Ectodermal cell (in vitro differentiated cells): ENCODE data around the gene LRBA.

Experiments used
- H3K27ac ChIP-seq: 2 replicates; pipeline ENCODE4 v1.7.0; 2013; ENCODE audit warnings: mild to moderate bottlenecking, low read depth, low read length; ENCODE audit not compliant: insufficient read depth, poor library complexity, severe bottlenecking
- H3K27me3 ChIP-seq: 2 replicates; pipeline ENCODE4 v1.7.0; 2013; ENCODE audit warnings: mild to moderate bottlenecking, low read length; ENCODE audit not compliant: insufficient read depth, control insufficient read depth, poor library complexity, severe bottlenecking
- H3K36me3 ChIP-seq: one replicate; pipeline ENCODE4 v1.7.0; 2013; ENCODE audit warnings: low read length; ENCODE audit not compliant: control insufficient read depth, insufficient read depth
- H3K4me1 ChIP-seq: one replicate; pipeline ENCODE4 v1.7.0; 2013; ENCODE audit warnings: low read length; ENCODE audit not compliant: control insufficient read depth, insufficient read depth
- H3K4me3 ChIP-seq: 2 replicates; pipeline ENCODE4 v1.7.0; 2013; ENCODE audit warnings: low read depth, low read length, control low read depth; ENCODE audit not compliant: insufficient read depth
- H3K9me3 ChIP-seq: 2 replicates; pipeline ENCODE4 v1.7.0; 2013; ENCODE audit warnings: mild to moderate bottlenecking, low read length, moderate library complexity; ENCODE audit not compliant: control insufficient read depth
- WGBS, 2 experiments: methylation state at CpG; one replicate each; pipeline ENCODE4 v1.1.7; 2013; ENCODE audit warnings: missing lambda C conversion rate in 2 of 2; 5-methylcytosine and 5-hydroxymethylcytosine counted together

Gene LRBA

GRCh38 chr4:150479657-150480056, 535.4 kb downstream of the LRBA start:
- Histone ChIP-seq H3K4me3 (no peak overlapping the region), H3K4me1 (no peaks in the 10 kb centered on the region), H3K27me3 (no peaks in the 10 kb centered on the region), H3K27ac (no peak overlapping the region), H3K36me3 (no peaks in the 10 kb centered on the region), H3K9me3 (no peaks in the 10 kb centered on the region)
- 83 to 92% methylated on average over 1 to 2 of the region's 3 CpGs for WGBS, 2 experiments

- H3K27me3 ChIP-seq, result no peaks in the 10 kb centered on the region
- H3K9me3 ChIP-seq, result no peaks in the 10 kb centered on the region
- no peak overlapping the region for H3K4me3 ChIP-seq
- no peaks in the 10 kb centered on the region for H3K36me3 ChIP-seq
- H3K27ac ChIP-seq, result no peak overlapping the region
- no peaks in the 10 kb centered on the region for H3K4me1 ChIP-seq
- 100% methylated on average over 1 of the region's 1 CpG for WGBS, 2 experiments
These were observed 537.2 kb downstream of the LRBA start for GRCh38 chr4:150477869-150478268.

- Histone ChIP-seq H3K4me3 (no peak overlapping the region), H3K27ac (no peak overlapping the region), H3K36me3 (no peaks in the 10 kb centered on the region), H3K9me3 (no peaks in the 10 kb centered on the region), H3K4me1 (no peaks in the 10 kb centered on the region), H3K27me3 (no peaks in the 10 kb centered on the region)
- WGBS, 2 experiments, result 85 to 86% methylated on average over 2 of the region's 2 CpGs
These were observed 538.3 kb downstream of the LRBA start for GRCh38 chr4:150476776-150477175.

GRCh38 chr4:150475763-150476162, 539.3 kb downstream of the LRBA start:
- H3K4me1 ChIP-seq, result no peaks in the 10 kb centered on the region
- H3K9me3 ChIP-seq, result no peaks in the 10 kb centered on the region
- H3K27ac ChIP-seq, result no peak overlapping the region
- H3K27me3 ChIP-seq, result no peaks in the 10 kb centered on the region
- 100% methylated on average over 1 of the region's 1 CpG; no CpG with 5 or more reads in 1 of the 2 experiments for WGBS, 2 experiments
- no peaks in the 10 kb centered on the region for H3K36me3 ChIP-seq
- H3K4me3 ChIP-seq, result no peak overlapping the region

GRCh38 chr4:150464523-150464922, 550.6 kb downstream of the LRBA start:
- H3K27me3 ChIP-seq, result no peaks in the 10 kb centered on the region
- WGBS, 2 experiments, result 75 to 84% methylated on average over 1 to 2 of the region's 2 CpGs
- H3K4me1 ChIP-seq, result no peaks in the 10 kb centered on the region
- H3K9me3 ChIP-seq, result no peaks in the 10 kb centered on the region
- H3K27ac ChIP-seq, result no peak overlapping the region
- H3K36me3 ChIP-seq, result no peaks in the 10 kb centered on the region
- no peak overlapping the region for H3K4me3 ChIP-seq

GRCh38 chr4:150462743-150463142, 552.3 kb downstream of the LRBA start:
- Histone ChIP-seq H3K4me1 (no peaks in the 10 kb centered on the region), H3K36me3 (no peaks in the 10 kb centered on the region), H3K27me3 (no peaks in the 10 kb centered on the region), H3K9me3 (no peaks in the 10 kb centered on the region), H3K27ac (no peak overlapping the region), H3K4me3 (no peak overlapping the region)
- 100% methylated on average over 1 of the region's 2 CpGs; no CpG with 5 or more reads in 1 of the 2 experiments for WGBS, 2 experiments

- Histone ChIP-seq H3K27ac (no peak overlapping the region), H3K4me1 (no peaks in the 10 kb centered on the region), H3K27me3 (no peaks in the 10 kb centered on the region), H3K36me3 (no peaks in the 10 kb centered on the region), H3K4me3 (no peak overlapping the region), H3K9me3 (no peaks in the 10 kb centered on the region)
- no CpG with 5 or more reads among the region's 1 CpG for WGBS, 2 experiments
These were observed 553.1 kb downstream of the LRBA start for GRCh38 chr4:150461957-150462356.

- Histone ChIP-seq H3K36me3 (no peaks in the 10 kb centered on the region), H3K27ac (no peak overlapping the region), H3K4me1 (no peaks in the 10 kb centered on the region), H3K9me3 (no peaks in the 10 kb centered on the region), H3K4me3 (no peak overlapping the region), H3K27me3 (no peaks in the 10 kb centered on the region)
- WGBS, 2 experiments, result no CpG with 5 or more reads among the region's 1 CpG
These were observed 557.3 kb downstream of the LRBA start for GRCh38 chr4:150457802-150458201.

- Histone ChIP-seq H3K36me3 (no peaks in the 10 kb centered on the region), H3K4me1 (no peaks in the 10 kb centered on the region), H3K9me3 (no peaks in the 10 kb centered on the region), H3K27ac (no peak overlapping the region), H3K27me3 (no peaks in the 10 kb centered on the region), H3K4me3 (no peak overlapping the region)
- 97 to 100% methylated on average over 1 to 2 of the region's 3 CpGs for WGBS, 2 experiments
These were observed 563.2 kb downstream of the LRBA start for GRCh38 chr4:150451883-150452282.

GRCh38 chr4:150447356-150447755, 567.7 kb downstream of the LRBA start:
- Histone ChIP-seq H3K4me1 (no peaks in the 10 kb centered on the region), H3K9me3 (no peaks in the 10 kb centered on the region), H3K4me3 (no peak overlapping the region), H3K27ac (no peak overlapping the region), H3K36me3 (no peaks in the 10 kb centered on the region), H3K27me3 (no peaks in the 10 kb centered on the region)
- WGBS, 2 experiments, result 80 to 94% methylated on average over 1 of the region's 1 CpG

- WGBS, 2 experiments, result 94 to 96% methylated on average over 2 to 3 of the region's 3 CpGs
These were observed 575.6 kb downstream of the LRBA start for GRCh38 chr4:150439451-150439933.

More at GRCh38 chr4:150439451-150439933, 575.6 kb downstream of the LRBA start:
- Histone ChIP-seq H3K36me3 (no peaks in the 10 kb centered on the region), H3K4me3 (no peak overlapping the region), H3K4me1 (no peaks in the 10 kb centered on the region), H3K9me3 (no peaks in the 10 kb centered on the region), H3K27me3 (no peaks in the 10 kb centered on the region), H3K27ac (no peak overlapping the region)
